ENCODE data around the gene COMT. TPM values are rescaled to one million over a fixed set of nuclear protein-coding genes. Genes with fewer than 3 reads are reported as not detected.

The COMT gene
- total RNA-seq, 1 donor from 2014 or later, result 1.3 TPM

- H3K9me3 Mint-ChIP-seq, result no peaks in the 10 kb centered on the region
- Histone ChIP-seq H3K36me3 (no peaks in the 10 kb centered on the region), H4K20me1 (ENCODE audit: low read depth) (peaks cover 41% of the 10 kb centered on the region), H3K27me3 (no peaks in the 10 kb centered on the region), H3K9ac (no peak overlapping the region), H3K4me1 (peaks cover 7% of the 10 kb centered on the region), H3K4me3 (no peak overlapping the region), H3K9me3 (ENCODE audit: low read depth) (no peaks in the 10 kb centered on the region), H3F3A (ENCODE audit: low read depth) (peaks cover under 1% of the 10 kb centered on the region), H3K4me2 (no peak overlapping the region), H3K27ac (no peak overlapping the region), H2AFZ (replicated peaks) (no peak overlapping the region), H3K79me2 (ENCODE audit: low read depth) (peaks cover 20% of the 10 kb centered on the region)
- no peak overlapping the region for H3K27ac Mint-ChIP-seq
- H3K27me3 Mint-ChIP-seq (ENCODE audit: insufficient read depth, low read depth), result peaks cover 2% of the 10 kb centered on the region
- peaks cover 23% of the 10 kb centered on the region for H3K4me1 Mint-ChIP-seq
- TF ChIP-seq EZH2 (IDR thresholded peaks at IDR 0.05) (no peak), EZH2phosphoT487 (IDR thresholded peaks at IDR 0.05) (no peak)
- TF ChIP-seq, protein P1, sequence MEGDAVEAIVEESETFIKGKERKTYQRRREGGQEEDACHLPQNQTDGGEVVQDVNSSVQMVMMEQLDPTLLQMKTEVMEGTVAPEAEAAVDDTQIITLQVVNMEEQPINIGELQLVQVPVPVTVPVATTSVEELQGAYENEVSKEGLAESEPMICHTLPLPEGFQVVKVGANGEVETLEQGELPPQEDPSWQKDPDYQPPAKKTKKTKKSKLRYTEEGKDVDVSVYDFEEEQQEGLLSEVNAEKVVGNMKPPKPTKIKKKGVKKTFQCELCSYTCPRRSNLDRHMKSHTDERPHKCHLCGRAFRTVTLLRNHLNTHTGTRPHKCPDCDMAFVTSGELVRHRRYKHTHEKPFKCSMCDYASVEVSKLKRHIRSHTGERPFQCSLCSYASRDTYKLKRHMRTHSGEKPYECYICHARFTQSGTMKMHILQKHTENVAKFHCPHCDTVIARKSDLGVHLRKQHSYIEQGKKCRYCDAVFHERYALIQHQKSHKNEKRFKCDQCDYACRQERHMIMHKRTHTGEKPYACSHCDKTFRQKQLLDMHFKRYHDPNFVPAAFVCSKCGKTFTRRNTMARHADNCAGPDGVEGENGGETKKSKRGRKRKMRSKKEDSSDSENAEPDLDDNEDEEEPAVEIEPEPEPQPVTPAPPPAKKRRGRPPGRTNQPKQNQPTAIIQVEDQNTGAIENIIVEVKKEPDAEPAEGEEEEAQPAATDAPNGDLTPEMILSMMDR (IDR thresholded peaks at IDR 0.05), result no peak
- DNase-seq (ENCODE audit: low spot score), result no peak
- no peak overlapping the region for H3K4me3 Mint-ChIP-seq
- peaks cover 7% of the 10 kb centered on the region for H3K36me3 Mint-ChIP-seq
Measured at GRCh38 chr22:19979712-19980493, 38.3 kb downstream of the COMT start.

GRCh38 chr22:19980766-19981165 lies 39.2 kb downstream of the COMT start:
- Histone ChIP-seq H3K4me2 (no peak overlapping the region), H3K27ac (no peak overlapping the region), H3K9ac (no peak overlapping the region), H4K20me1 (ENCODE audit: low read depth) (peaks cover 44% of the 10 kb centered on the region), H3K9me3 (ENCODE audit: low read depth) (no peaks in the 10 kb centered on the region), H3K4me3 (no peak overlapping the region), H3K4me1 (peaks cover 2% of the 10 kb centered on the region), H3F3A (ENCODE audit: low read depth) (no peaks in the 10 kb centered on the region), H2AFZ (replicated peaks) (no peak overlapping the region), H3K79me2 (ENCODE audit: low read depth) (peaks cover 29% of the 10 kb centered on the region), H3K36me3 (no peaks in the 10 kb centered on the region), H3K27me3 (no peaks in the 10 kb centered on the region)
- H3K36me3 Mint-ChIP-seq, result peaks cover 9% of the 10 kb centered on the region
- peaks cover 22% of the 10 kb centered on the region for H3K4me1 Mint-ChIP-seq
- peaks cover 2% of the 10 kb centered on the region for H3K27me3 Mint-ChIP-seq (ENCODE audit: insufficient read depth, low read depth)
- no peaks in the 10 kb centered on the region for H3K9me3 Mint-ChIP-seq
- no peak overlapping the region for H3K4me3 Mint-ChIP-seq
- DNase-seq (ENCODE audit: low spot score), result no peak
- TF ChIP-seq, protein P1 (IDR thresholded peaks at IDR 0.05), result no peak
- no peak for TF ChIP-seq EZH2phosphoT487 (IDR thresholded peaks at IDR 0.05)
- no peak for TF ChIP-seq EZH2 (IDR thresholded peaks at IDR 0.05)
- no peak overlapping the region for H3K27ac Mint-ChIP-seq

GRCh38 chr22:19981171-19981960 lies 39.8 kb downstream of the COMT start:
- no peak overlapping the region for H3K4me2 ChIP-seq
- DNase-seq (ENCODE audit: low spot score), result no peak
- Mint-ChIP-seq H3K36me3 (peaks cover 9% of the 10 kb centered on the region), H3K27ac (no peak overlapping the region), H3K27me3 (ENCODE audit: insufficient read depth, low read depth) (peaks cover 2% of the 10 kb centered on the region), H3K9me3 (no peaks in the 10 kb centered on the region), H3K4me3 (no peak overlapping the region), H3K4me1 (peaks cover 21% of the 10 kb centered on the region)
- H3K27ac ChIP-seq, result no peak overlapping the region
- peaks cover 50% of the 10 kb centered on the region for H4K20me1 ChIP-seq (ENCODE audit: low read depth)
- H3K4me1 ChIP-seq, result peaks cover 7% of the 10 kb centered on the region
- H3K9ac ChIP-seq, result no peak overlapping the region
- no peak for TF ChIP-seq EZH2phosphoT487 (IDR thresholded peaks at IDR 0.05)
- TF ChIP-seq, protein P1 (IDR thresholded peaks at IDR 0.05), result no peak
- no peak for TF ChIP-seq EZH2 (IDR thresholded peaks at IDR 0.05)
- no peaks in the 10 kb centered on the region for H3K9me3 ChIP-seq (ENCODE audit: low read depth)
- no peak overlapping the region for H2AFZ ChIP-seq (replicated peaks)
- no peaks in the 10 kb centered on the region for H3K27me3 ChIP-seq
- no peak overlapping the region for H3K4me3 ChIP-seq
- peaks cover 4% of the 10 kb centered on the region for H3F3A ChIP-seq (ENCODE audit: low read depth)
- H3K79me2 ChIP-seq (ENCODE audit: low read depth), result peaks cover 33% of the 10 kb centered on the region
- H3K36me3 ChIP-seq, result no peaks in the 10 kb centered on the region
